NCI-H2107 treated with DMSO at 0.1 percent for 48 hours (cell line): Measurements from ENCODE around the gene HDGFL3.
"Not testable (repeated sequence)": the region's sequence is repeated elsewhere in the genome, so short reads cannot be mapped to it uniquely, and the experiment has no call there.

Experiments
- DNase-seq: peaks from one replicate; lab custom pipeline; 2025; ENCODE audit not compliant: unreplicated experiment; lab: John Stamatoyannopoulos, UW

Gene HDGFL3

DNA sequence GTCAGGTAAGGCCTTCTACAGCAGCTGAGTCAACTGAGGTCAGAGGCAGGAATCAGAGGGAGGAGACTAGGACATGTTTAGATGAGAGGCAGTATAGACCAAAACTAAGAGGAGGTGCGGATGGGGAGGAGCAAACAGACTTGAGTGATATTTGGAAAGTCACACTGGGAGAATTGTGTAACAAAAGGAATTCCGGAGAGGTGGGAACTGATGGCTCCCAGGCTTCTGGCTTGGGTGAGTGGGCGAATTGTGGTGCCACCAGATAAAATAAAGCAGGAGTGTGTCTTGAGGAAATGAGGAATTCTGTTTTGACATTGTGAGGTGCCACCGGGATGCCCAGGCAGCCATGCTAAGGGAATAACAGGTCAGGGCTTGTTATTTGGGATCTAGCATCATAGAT is 103.5 kb downstream of the HDGFL3 start:
- DNase-seq, result no peak

DNA sequence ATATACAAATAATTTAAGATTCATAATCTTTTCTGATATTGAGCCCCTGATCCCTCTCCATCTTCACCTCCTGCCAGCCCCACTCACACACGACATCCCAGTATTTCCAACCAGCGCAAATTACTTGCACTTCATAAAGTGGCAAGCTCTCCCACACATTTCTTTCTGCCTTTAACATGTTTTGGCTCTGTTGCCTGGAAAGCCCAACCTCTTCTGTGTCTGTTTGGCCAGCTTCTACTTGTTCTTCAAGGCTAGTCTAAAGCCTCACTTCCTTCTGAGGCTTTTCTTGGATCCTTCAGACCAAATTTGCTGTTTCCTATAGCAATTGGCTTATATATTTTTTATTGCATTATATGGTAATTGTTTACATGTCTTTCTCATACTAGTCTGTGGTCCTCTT is 105.3 kb downstream of the HDGFL3 start:
- DNase-seq, result no peak

DNA sequence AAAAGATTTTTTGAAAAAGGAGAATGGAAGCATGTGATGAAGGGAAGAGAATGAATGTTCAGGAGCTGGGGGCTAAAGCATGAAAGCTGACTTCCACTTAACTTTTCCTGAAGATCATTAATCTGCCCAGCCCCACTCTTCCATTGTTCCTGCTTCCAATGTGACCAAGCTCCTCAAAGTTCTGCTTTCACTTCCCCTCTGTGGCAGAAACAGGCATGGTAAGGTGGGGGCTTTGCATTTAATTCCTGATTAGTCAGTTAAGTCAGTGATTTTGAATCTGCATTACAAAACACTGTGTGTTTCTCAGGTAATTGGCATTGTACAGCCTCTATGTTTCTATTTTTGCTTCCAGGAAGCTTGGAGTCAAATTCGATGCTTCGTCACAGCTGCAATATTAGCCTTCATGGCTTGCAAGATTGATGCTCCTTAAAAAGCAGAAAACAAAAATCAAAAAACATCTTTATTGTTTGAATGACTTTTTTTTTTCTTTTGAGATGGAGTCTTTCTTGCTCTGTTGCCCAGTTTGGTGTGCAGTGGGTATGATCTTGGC is 107.5 kb downstream of the HDGFL3 start:
- DNase-seq, result no peak

DNA sequence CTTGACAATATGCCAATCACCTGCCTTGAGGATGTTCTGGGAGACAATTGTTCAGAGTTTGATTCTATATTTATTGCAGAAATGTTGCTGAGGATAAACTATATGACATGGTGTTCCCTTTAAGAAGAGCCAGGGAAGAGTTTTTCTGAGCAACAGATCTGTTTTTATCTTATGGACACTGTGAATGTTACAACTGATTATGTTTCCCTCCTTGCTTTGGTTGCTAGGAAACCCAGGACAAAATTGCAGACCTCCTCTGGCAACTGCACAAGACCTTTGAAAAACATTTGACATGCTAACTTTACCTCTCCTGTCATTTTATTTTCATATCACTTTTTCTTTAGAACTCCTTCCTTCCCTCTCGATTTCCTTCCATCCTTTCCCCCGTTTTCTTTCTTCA is 108.3 kb downstream of the HDGFL3 start:
- no peak for DNase-seq

GRCh38 chr15:83098079-83098478 is 109.5 kb downstream of the HDGFL3 start:
- no peak for DNase-seq

DNA sequence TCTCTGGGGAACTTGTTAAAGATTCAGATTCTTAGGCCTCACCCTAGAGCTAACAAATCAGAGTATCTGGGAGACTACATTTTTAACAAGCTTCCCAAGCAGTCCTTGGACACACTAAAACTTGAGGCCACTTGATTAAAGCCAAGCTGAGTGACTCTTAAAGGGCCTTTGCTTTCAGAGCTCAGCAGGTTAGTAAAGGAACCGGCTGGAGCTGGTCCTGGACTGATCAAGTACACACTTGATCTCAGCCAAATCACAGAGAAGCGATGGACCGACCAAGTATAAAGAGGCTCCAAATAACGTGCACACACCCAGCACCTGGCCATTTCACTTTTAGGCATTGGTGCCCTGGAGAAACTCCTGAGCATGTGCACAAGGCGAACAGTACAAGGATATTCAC is 113.0 kb downstream of the HDGFL3 start:
- DNase-seq, result no peak

GRCh38 chr15:83092309-83092976 is 115.2 kb downstream of the HDGFL3 start:
- no peak for DNase-seq

- not testable (repeated sequence) for DNase-seq
Observed at GRCh38 chr15:83091965-83092308, 115.7 kb downstream of the HDGFL3 start.

- no peak for DNase-seq
Observed at GRCh38 chr15:83090465-83090864, 117.2 kb downstream of the HDGFL3 start.

GRCh38 chr15:83088876-83089275 is 118.7 kb downstream of the HDGFL3 start:
- DNase-seq, result no peak

- DNase-seq, result no peak
Observed at GRCh38 chr15:83087576-83087975, 120.0 kb downstream of the HDGFL3 start.

- DNase-seq, result not testable (repeated sequence)
Observed at GRCh38 chr15:83085864-83086552, 121.6 kb downstream of the HDGFL3 start.

DNA sequence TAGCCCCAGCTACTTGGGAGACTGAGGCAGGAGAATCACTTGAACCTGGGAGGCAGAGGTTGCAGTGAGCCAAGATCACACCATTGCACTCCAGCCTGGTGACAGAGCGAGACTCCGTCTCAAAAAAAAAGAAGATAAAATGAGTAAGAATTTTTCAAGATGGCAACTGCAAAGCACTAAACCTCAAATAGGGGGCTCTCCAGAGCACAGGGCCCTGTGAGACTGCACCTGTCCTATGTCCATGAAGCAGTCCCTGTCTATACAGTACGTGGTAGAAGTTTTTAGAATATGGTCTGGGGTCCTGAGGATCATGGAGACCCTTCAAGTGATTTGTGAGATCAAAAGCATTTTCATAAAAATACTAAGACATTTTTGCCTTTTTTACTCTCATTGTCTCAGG is 122.2 kb downstream of the HDGFL3 start:
- not testable (repeated sequence) for DNase-seq

GRCh38 chr15:83082730-83083386 is 124.8 kb downstream of the HDGFL3 start:
- no peak for DNase-seq

DNA sequence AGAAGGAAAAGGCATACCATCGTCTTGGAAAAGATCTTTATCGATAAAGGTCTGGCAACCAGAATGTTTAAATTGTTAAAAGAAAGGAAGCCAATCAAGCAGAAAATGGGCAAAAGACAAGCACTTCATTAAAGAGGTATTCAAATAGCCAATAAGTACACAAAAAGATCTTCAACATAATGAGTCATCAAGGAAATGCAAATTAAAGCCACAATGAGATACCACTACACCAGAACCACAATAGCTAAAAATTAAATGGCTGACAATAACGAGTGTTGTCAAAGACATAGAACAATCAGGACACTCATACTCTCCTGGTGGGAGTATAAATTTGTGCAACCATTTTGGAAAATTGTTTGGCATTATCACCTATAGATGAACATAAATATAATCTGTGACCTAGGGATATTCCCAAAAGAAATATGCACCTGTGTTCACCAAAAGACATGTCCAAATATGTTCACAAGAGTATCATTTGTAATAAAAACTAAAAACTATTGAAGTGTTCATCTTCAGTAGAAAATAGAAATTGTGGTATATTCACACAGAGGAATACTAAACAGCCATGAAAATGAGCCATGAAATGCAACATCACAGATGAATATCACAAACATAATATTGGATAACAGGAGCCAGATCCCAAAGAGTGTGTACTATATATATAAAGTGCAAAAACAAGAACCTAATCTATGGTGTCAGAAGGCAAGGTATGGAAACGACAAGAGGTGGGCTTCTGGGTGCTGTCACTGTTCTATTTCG is 126.2 kb downstream of the HDGFL3 start:
- no peak for DNase-seq

DNA sequence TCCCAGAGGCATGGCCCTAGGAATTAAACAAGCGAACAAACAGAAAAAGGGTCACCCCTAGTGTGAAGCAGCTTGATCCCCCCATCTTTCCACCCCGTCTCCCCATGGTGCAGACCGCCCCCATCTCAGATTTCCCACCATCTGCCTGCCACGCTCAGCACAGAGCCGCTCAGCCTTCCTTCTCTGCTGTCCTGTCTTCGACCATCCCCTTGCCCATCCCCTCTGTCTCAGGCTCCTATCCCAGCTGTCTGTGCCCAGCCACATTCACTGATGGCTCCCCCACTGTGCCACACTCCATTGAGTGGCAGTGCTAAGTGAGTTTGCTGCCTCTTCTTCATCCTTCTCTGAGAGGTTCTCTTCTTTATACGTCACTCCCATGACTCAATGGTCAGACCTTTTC is 128.9 kb downstream of the HDGFL3 start:
- no peak for DNase-seq
